Mononuclear cell (primary cell): ENCODE measurements around the gene AVPR2. TPM values are rescaled to one million over a fixed set of nuclear protein-coding genes. Genes with fewer than 3 reads are reported as not detected.

Experiments
- H3K27me3 ChIP-seq: 2 replicates; pipeline ENCODE4 v1.6.0; 2011; ENCODE audit warnings: low read length, control low read depth; ENCODE audit not compliant: insufficient read depth
- H3K4me1 ChIP-seq: 2 replicates; pipeline ENCODE4 v1.5.1; 2011; ENCODE audit warnings: mild to moderate bottlenecking, low read length, control low read depth; ENCODE audit not compliant: insufficient read depth
- H3K4me3 ChIP-seq: 2 replicates; pipeline ENCODE4 v1.5.1; 2011; ENCODE audit warnings: mild to moderate bottlenecking, low read length, moderate library complexity
- H3K9me3 ChIP-seq: 2 replicates; pipeline ENCODE4 v1.5.1; 2011; ENCODE audit warnings: low read depth, mild to moderate bottlenecking, control low read depth, low read length
- total RNA-seq: library from RNA; depleted of rRNA; stranded (reverse); fragments of >200 nt; gene quantifications from one replicate; pipeline ENCODE4 v1.2.3, GENCODE V29; 2012

AVPR2 gene
- total RNA-seq, 1 donor: not detected

DNA sequence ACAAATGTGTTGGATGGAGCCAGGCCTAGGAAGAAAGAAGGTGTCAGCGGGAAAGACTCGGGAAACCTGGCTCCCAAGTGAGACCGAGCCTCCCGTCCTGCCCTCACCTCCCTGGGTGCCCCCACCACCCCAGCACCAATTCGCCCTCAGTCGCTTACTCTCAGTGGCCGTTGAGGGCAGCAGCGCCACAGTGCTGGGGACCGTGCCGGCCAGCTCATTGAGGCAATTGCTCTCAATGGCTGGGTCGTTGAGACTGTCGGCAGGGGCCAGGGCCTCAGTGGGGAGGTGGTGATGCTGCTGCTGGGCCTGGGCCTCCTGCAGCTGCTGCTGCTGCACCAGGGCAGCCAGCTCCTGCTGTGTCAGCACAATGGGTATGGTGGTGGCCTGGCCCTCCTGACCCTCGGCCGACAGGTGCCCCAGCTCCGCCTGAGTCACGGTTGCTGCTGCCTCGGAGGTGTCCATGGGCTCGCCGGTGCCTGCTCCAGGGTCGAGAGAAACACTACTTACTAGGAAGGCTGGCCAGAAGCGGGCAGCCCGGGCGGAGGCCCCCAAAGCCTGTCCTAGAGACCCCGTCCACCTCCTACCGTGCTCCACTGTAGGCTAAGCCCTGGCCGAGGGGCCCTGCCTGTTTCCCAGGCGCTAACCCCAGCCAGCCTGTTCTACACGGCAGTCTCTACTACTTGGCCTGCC lies 47.4 kb downstream of the AVPR2 start:
- Histone ChIP-seq H3K27me3 (no peaks in the 10 kb centered on the region), H3K4me3 (no peak overlapping the region), H3K9me3 (no peaks in the 10 kb centered on the region), H3K4me1 (peaks cover 9% of the 10 kb centered on the region)

DNA sequence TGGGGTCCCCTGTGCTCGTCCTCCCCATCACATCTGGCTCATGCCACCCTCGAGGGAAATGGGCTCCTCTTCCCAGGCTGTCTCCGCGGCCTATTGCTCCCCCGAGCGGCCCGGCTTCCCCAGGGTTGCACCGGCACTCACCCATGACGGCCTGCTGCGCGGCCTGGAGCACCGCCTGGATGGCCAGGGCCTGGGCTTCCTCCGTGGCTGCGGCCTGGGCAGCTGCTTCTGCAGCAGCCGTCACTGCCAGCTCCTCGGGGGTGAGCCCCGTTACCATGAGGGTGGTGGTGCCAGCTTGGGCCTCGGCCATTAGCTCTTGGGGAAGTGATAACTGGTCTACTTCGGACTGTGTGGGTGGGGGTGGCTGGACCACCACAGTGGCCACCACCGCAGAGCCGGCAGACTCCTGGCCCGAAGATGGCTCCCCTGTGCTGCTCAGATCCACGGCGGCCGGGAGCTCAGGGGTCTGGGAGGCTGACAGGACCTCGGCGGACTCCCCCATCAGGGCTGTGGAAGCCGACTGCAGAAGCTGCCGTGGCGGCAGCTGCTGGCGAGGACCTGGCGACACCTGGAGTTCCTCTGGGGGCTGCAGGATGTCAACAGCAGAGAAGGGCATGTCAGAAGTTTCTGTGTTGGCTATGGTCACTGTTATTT lies 48.0 kb downstream of the AVPR2 start:
- no peaks in the 10 kb centered on the region for H3K9me3 ChIP-seq

DNA sequence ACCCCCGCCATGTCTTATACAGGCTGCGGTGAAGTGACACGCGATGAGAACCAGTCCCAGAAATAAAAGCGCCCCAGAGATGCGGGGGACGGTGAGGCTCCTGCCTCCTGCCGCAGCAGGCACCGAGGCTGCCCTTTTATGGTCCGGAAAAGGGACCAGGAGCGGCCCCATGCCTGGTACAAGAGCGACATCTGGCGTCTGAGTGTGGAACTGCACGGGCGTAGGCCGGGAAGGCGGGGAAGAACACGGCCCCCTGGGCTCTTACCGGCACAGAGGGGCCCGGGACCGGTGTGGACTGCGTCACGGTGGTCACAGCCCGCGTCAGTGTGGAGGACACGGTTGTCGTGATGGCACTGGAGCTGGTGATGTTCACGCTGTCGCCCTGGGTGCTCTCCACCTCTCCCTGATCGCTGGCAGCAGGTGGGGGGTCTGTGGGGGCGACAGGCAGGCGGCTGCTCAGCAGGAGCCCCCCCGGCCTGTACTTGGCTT lies 48.9 kb downstream of the AVPR2 start:
- Histone ChIP-seq H3K9me3 (no peaks in the 10 kb centered on the region), H3K4me3 (no peak overlapping the region), H3K27me3 (no peaks in the 10 kb centered on the region)

More for the DNA sequence above, 48.0 kb downstream of the AVPR2 start:
- H3K4me1 ChIP-seq: peaks cover 5% of the 10 kb centered on the region
- no peak overlapping the region for H3K4me3 ChIP-seq
- no peaks in the 10 kb centered on the region for H3K27me3 ChIP-seq

DNA sequence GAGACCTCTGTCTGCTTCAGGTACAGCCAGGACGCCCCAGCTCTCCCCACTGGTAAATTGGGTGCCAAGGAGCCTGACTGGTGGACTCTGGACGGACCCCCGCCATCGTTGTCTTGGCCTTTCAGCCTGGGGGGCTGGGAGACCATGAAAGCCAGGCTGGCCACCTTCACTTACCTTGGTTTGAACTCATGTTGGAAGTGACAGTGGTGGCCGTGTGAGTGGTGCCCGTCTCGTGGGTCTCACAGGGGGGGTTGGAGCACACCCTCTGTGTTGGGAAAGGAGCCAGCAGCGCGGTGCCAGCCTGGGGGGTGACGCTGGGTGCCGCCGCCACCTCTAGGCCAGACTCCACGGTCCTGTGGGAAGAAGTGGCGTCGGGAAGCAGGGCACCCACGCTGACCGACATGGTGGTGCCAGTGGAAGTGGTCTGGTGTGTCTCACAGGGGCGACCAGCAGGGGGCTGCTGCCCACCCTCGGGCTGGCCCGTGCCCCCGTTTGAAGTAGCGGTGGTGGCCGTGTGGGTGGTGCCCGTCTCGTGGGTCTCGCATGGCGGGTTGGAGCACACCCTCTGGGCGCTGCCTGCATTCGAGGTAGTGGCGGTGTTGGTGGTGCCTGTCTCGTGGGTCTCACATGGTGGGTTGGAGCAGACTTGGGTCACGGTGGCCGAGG lies 49.6 kb downstream of the AVPR2 start:
- Histone ChIP-seq H3K4me3 (no peak overlapping the region), H3K27me3 (no peaks in the 10 kb centered on the region), H3K4me1 (no peaks in the 10 kb centered on the region), H3K9me3 (no peaks in the 10 kb centered on the region)

More for the DNA sequence above, 48.9 kb downstream of the AVPR2 start:
- H3K4me1 ChIP-seq: no peaks in the 10 kb centered on the region

DNA sequence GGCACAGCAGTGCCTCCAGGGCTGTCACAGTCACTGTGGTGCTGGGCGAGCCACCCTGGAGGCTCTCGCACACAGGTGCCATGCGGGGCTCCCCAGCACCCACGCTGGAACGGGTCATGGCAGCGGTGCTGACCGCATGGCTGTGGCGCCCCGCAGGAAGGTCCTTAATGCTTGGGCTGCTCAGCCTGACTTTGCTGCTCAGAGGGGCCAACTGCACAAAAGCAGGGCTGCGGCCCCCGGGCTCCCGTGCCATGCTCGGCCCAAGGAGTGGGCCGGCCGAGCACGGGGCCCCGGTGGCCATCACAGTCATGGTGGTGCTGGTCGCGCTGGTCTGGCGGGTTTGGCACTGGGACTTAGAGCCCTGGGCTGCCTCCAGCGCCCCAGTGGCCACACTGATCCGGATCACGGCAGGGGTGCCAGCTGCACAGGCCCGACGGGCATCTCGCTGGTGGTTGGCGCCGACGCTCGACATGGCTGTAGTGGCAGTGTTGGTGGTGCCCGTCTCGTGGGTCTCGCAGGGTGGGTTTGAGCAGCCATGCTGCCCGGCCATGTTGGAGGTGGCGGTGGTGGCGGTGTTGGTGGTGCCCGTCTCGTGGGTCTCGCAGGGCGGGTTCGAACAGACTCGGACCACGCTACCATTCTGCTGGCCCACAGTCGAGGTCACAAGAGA lies 50.2 kb downstream of the AVPR2 start:
- H3K9me3 ChIP-seq: no peaks in the 10 kb centered on the region
- no peaks in the 10 kb centered on the region for H3K4me1 ChIP-seq

DNA sequence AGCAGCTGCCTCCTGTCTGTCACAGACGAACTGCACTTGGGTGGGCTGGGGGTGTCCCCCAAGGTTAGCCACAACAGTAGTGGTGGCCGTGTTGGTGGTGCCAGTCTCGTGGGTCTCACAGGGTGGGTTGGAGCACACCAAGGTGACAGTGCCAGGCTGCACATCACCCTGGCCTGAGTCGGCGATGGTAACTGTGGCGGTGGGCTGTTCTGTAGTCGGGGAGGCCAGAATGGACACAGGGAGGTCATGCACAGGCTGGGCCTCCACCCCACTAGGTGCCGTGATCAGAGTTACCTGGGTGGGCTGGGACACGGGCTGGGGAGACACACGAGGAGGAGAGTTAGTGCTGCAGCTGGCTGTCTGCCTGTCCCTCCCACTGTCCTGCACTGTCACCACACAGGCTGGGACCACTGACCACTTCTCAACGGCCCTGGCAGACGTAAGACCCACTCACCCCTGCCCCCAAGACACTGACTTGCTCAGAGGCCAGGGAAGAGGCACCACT lies 50.8 kb downstream of the AVPR2 start:
- no peaks in the 10 kb centered on the region for H3K9me3 ChIP-seq
- no peaks in the 10 kb centered on the region for H3K4me1 ChIP-seq
- H3K4me3 ChIP-seq: no peak overlapping the region
- no peaks in the 10 kb centered on the region for H3K27me3 ChIP-seq

More for the DNA sequence above, 50.2 kb downstream of the AVPR2 start:
- no peak overlapping the region for H3K4me3 ChIP-seq
- no peaks in the 10 kb centered on the region for H3K27me3 ChIP-seq

DNA sequence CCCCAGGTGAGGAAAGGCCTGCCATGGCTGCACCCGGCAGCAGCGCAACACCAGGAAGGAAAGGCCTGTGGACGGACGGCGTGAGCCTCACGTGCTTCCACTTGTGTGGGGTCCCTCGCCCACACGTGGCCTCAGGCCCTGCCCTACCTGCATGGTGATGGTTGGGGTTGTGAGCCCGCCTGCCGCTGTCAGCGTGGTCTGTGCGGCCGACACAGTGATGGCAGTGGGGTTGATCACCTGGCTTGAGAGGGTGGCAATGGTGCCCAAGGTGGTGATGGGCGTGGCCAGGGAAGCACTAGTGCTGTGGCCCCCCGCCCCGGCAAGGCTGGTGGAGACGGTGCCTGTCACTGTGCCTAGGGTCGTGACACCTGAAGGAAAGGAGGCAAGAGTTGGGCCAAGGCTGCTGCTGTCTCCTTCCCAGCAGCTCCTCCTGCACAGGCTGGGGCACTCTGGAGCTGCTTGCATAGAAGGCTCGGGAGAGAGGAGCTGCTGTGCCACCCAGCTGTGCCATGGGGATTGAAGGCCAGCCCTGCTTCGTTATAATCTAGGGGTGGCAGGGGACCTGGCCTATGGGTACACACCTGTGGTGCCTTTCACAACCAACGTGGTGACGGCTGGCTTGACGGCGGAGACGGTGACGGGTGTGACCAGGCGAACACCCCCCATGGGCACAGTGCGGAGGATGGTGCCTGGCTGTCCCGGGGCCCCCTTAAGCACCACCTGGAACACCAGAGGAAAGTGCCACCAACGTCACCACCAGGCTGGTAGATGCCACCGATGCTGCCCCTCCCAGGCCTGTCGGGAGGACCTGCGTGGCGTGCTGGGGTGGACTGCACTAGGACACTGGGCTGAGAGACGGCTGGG lies 51.8 kb downstream of the AVPR2 start:
- H3K4me1 ChIP-seq: no peaks in the 10 kb centered on the region
- no peaks in the 10 kb centered on the region for H3K27me3 ChIP-seq
- H3K4me3 ChIP-seq: no peak overlapping the region
- no peaks in the 10 kb centered on the region for H3K9me3 ChIP-seq

Other genes with a start within 250 kb of the AVPR2 start
- 0.52 TPM for gene PNCK, start 230.9 kb upstream of the AVPR2 start, total RNA-seq
- gene SLC6A8, start 216.7 kb upstream of the AVPR2 start, total RNA-seq: 0.94 TPM
- gene BCAP31, start 180.3 kb upstream of the AVPR2 start, total RNA-seq: 60.6 TPM
- 8.8 TPM for gene ABCD1, start 179.8 kb upstream of the AVPR2 start, total RNA-seq
- gene PLXNB3, start 140.4 kb upstream of the AVPR2 start, total RNA-seq: 0.21 TPM
- gene SRPK3, start 123.6 kb upstream of the AVPR2 start, total RNA-seq: under 0.01 TPM
- gene IDH3G, start 110.3 kb upstream of the AVPR2 start, total RNA-seq: 42.3 TPM
- 121 TPM for gene SSR4, start 110.0 kb upstream of the AVPR2 start, total RNA-seq
- 15.6 TPM for gene PDZD4, start 74.1 kb upstream of the AVPR2 start, total RNA-seq
- gene L1CAM, start 18.5 kb upstream of the AVPR2 start, total RNA-seq: 0.52 TPM
- gene ARHGAP4, start 21.6 kb downstream of the AVPR2 start, total RNA-seq: 199 TPM
- gene NAA10, start 30.4 kb downstream of the AVPR2 start, total RNA-seq: 22.0 TPM
- gene RENBP, start 40.0 kb downstream of the AVPR2 start, total RNA-seq: 11.1 TPM
- gene HCFC1, start 67.1 kb downstream of the AVPR2 start, total RNA-seq: 26.4 TPM
- gene TMEM187, start 68.1 kb downstream of the AVPR2 start, total RNA-seq: 1.8 TPM
- gene IRAK1, start 115.2 kb downstream of the AVPR2 start, total RNA-seq: 37.0 TPM
- gene MECP2, start 193.0 kb downstream of the AVPR2 start, total RNA-seq: 142 TPM
- not detected for gene OPN1LW, start 239.6 kb downstream of the AVPR2 start, total RNA-seq